GM20000 (cell line): ENCODE results near the gene CNPY1.
"Not testable (repeated sequence)": the region's sequence is repeated elsewhere in the genome, so short reads cannot be mapped to it uniquely, and the experiment has no call there.

Experiments used
- DNase-seq: peaks from one replicate; pipeline ENCODE4 v3.0.0; 2012; ENCODE audit warnings: low spot score
- CTCF ChIP-seq: IDR thresholded peaks from 2 replicates; pipeline ENCODE4 v1.5.1; 2012; ENCODE audit warnings: mild to moderate bottlenecking, control low read depth; ENCODE audit errors: extremely low read depth, missing control alignments

Gene CNPY1

GRCh38 chr7:155569681-155570080 lies 23.3 kb upstream of the CNPY1 start:
- no peak for DNase-seq
- no peak for TF ChIP-seq CTCF

GRCh38 chr7:155568842-155569494 lies 22.6 kb upstream of the CNPY1 start:
- no peak for TF ChIP-seq CTCF
- no peak for DNase-seq

- TF ChIP-seq CTCF, result no peak
- DNase-seq, result no peak
Measured at GRCh38 chr7:155568333-155568660, 21.9 kb upstream of the CNPY1 start.

- no peak for TF ChIP-seq CTCF
- DNase-seq, result no peak
Measured at GRCh38 chr7:155567646-155568332, 21.4 kb upstream of the CNPY1 start.

GRCh38 chr7:155566011-155566836 lies 19.9 kb upstream of the CNPY1 start:
- no peak for DNase-seq
- TF ChIP-seq CTCF, result no peak

GRCh38 chr7:155565596-155565995 lies 19.2 kb upstream of the CNPY1 start:
- no peak for TF ChIP-seq CTCF
- no peak for DNase-seq

GRCh38 chr7:155562976-155563375 lies 16.6 kb upstream of the CNPY1 start:
- DNase-seq, result not testable (repeated sequence)

- no peak for TF ChIP-seq CTCF
- DNase-seq, result no peak
Measured at GRCh38 chr7:155562106-155562505, 15.7 kb upstream of the CNPY1 start.
